ENCODE measurements around the gene AP1G2.
"Not testable (repeated sequence)": the region's sequence is repeated elsewhere in the genome, so short reads cannot be mapped to it uniquely, and the experiment has no call there.

AP1G2 gene

DNA sequence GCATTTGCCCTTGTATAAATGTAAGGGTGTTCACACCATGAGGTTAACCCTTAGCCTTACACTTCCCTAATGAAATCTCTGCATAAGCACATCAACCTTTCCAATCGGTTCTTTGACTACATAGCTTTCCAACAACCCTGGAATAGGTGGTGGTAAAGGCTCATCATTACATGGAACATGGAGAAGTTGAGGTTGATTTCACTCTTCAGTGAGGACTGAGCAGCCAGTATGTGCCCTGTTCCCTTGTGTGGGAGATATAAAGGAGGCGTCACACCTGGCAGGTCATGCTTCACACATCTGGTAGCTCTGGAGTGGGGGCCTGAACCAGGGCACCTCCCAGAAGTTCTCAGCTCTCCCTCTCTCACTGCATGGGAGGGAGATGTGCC lies 32.7 kb upstream of the AP1G2 start:
- DNase-seq, result no peak

DNA sequence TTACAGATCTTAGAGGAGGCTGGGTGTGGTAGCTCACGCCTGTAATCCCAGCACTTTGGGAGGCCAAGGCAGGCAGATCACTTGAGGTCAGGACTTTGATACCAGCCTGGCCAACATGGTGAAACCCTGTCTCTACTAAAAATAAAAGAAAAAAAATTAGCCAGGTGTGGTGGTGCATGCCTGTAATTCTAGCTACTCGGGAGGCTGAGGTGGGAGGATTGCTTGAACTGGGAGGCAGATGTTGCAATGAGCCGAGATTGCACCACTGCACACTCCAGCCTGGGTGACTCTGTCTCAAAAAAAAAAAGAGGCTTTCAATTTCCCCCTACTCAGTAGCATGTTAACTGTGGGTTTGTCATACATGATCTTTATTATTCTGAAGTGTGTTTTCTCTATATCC lies 26.6 kb upstream of the AP1G2 start:
- DNase-seq, result not testable (repeated sequence)

DNA sequence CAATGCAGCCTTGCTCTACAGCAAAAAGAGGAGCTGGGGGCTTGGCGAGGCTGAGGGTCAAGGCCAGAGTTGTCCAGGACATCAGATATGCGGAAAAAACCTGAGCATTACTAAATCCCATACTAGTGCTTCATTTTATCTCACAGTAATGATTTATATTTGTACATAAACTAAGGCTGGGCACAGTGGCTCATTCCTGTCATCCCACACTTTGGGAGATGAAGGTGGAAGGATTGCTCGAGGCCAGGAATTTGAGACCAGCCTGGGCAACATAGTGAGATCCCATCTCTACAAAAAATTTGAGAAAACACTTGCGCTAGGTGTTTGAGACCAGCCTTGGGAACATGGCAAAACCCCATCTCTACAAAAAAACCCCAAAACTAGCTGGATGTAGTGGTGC lies 22.6 kb upstream of the AP1G2 start:
- DNase-seq, result no peak

DNA sequence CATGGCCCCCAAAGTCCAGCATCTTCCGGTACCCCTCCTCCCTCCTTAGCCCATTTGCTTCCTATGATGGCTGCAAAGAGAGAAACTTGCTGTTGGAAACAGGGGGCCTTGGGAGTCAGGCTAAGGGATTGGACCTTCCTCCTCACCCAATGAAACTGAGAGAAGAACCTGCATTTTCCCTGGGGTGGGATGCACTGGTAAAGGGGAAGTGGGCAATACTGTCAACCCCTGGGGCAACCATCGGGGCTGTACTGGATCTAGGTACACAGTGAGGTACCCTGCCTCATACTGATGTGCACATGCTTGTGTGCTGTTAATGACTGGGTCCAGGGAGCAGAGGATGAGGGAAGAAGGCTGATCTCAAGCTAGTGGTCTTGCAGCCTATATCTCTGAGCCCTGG lies 22.0 kb upstream of the AP1G2 start:
- no peak for DNase-seq

DNA sequence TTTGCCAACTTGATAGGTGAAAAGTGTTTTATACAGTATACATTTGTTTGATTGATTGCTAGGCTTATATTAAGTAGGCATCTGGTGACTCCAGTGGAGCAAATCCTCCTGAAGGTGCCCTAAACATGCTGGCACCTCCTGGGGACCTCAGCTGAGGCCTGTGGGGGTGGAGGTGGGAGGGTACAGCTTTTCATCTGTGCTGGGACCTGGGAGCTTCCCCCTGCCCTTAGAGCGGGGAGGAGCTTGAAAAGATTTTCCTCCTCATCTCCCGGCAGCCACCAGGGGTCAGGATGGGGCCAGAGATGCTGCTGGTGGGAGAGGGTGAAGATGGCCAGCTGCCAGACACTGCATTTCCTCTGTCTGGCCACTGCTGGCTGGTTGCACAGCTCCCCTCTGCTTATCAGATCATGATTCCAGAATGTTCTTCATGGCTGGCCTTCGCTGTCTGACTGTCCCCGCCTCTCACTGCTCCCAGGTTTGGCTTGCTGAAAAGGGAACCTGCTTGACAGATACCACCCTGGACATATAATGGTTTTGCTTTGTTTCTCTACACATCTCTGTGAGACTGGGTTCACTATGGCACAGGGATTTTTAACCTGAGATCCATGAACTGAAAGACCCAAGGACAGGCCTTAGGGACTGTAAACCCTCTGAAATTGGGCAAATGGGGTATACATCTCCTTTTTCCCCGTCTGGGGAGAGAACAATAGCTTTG lies 21.4 kb upstream of the AP1G2 start:
- peak; percentile 77 for DNase-seq

DNA sequence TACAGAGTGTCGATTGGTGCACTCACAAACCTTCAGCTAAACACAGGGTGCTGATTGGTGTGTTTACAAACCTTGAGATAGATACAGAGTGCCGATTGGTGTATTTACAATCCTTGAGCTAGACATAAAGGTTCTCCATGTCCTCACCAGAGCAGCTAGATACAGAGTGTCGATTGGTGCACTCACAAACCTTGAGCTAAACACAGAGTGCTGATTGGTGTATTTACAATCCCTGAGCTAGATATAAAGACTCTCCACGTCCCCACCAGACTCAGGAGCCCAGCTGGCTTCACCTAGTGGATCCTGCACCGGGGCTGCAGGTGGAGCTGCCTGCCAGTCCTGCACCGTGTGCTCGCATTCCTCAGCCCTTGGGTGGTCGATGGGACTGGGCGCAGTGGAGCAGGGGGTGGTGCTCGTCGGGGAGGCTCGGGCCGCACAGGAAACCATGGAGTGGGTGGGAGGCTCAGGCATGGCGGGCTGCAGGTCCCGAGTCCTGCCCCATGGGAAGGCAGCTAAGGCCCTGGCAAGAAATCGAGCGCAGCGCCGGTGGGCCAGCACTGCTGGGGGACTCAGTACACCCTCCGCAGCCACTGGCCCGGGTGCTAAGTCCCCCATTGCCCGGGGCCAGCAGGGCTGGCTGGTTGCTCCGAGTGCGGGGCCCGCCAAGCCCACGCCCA lies 17.1 kb upstream of the AP1G2 start:
- DNase-seq, result not testable (repeated sequence)

DNA sequence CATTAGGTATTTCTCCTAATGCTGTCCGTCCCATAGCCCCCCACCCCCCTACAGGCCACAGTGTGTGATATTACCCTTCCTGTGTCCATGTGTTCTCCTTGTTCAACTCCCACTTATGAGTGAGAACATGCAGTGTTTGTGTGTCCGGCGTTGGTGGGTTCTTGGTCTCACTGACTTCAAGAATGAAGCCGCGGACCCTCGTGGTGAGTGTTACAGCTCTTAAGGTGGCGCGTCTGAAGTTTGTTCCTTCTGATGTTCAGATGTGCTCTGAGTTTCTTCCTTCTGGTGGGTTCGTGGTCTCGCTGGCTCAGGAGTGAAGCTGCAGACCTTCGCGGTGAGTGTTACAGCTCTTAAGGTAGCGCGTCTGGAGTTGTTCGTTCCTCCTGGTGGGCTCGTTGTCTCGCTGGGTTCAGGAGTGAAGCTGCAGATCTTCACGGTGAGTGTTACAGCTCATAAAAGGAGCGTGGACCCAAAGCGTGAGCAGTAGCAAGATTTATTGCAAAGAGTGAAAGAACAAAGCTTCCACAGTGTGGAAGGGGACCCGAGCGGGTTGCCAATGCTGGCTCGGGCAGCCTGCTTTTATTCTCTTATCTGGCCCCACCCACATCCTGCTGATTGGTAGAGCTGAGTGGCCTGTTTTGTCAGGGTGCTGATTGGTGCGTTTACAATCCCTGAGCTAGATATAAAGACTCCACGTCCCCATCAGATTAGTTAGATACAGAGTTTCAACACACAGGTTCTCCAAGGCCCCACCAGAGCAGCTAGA lies 16.4 kb upstream of the AP1G2 start:
- not testable (repeated sequence) for DNase-seq

DNA sequence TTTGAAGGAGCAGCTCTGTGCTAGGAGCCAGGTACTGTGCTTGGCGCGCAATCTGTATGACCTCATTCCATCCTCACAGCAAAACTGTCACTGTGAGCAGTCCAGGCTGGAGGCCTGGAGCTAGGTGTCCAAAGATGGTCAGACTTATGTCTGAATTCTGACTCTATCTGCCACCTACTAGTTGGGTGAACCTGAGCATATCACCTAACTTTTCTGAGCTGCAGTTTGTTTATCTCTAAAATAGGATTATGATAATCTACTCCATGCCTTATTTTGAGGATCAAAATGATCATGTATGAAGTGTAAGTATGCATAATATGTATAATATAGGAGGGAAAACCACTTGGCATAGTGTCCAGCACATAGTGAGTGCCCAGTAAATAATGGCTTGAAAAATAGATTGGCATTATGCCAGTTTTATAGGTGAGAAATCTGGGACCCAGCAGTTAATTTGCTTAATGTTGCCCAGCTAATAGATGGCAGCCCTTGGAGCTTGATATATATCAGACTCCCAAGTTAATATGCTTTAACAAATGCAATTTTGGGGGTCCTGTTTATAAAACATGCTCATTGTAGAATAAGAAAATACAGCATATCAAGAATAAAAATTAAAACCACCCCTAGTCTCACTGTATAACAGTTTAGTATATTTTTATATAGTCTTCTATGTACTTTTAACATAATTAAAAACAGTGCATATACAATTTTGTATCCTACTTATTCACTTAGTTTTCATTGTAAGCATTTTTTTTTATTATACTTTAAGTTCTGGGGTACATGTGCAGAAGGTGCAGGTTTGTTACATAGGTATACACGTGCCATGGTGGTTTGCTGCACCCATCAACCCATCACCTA lies 15.5 kb upstream of the AP1G2 start:
- DNase-seq, result no peak

DNA sequence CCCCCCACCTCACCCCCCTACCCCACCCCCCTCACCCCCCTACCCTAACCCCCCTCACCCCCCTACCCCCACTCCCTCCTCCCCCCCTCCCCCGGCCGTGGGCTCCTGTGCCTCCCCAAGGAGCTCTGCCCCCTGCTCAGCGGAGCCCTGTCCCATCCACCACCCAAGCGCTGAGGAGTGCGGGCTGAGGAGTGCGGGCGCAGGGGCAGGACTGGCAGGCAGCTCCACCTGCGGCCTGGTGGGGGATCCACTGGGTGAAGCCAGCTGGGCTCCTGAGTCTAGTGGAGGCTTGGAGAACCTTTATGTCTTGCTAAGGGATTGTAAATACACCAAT lies 13.3 kb upstream of the AP1G2 start:
- no peak for DNase-seq

DNA sequence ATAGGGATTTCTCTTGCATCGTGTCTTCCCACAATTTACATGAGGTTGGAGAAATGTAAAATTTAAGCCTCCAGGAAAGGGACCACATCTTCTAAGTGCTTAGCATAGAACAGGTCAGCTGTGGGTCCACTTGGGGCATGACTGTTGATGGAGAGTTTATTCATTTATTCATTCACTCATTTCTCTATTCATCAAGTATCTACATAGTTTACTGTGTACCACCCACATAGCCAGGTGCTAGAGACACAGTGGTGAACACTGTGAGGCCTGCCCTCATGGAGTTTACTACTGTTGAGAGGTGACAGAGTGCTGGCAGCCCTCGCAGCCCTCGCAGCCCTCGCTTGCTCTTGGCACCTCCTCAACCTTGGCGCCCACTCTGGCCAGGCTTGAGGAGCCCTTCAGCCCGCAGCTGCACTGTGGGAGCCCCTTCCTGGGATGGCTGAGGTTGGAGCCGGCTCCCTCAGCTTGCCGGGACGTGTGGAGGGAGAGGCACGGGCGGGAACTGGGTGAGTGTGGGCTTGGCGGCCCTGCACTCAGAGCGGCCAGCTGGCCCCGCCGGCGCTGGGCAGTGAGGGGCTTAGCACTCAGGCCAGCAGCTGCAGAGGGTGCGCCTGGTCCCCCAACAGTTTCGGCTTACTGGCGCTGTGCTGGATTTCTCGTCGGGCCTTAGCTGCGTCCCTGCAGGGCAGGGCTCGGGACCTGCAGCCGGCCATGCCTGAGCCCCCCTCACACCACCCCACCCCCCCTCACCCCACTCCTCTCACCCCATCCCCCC lies 12.7 kb upstream of the AP1G2 start:
- DNase-seq, result no peak

DNA sequence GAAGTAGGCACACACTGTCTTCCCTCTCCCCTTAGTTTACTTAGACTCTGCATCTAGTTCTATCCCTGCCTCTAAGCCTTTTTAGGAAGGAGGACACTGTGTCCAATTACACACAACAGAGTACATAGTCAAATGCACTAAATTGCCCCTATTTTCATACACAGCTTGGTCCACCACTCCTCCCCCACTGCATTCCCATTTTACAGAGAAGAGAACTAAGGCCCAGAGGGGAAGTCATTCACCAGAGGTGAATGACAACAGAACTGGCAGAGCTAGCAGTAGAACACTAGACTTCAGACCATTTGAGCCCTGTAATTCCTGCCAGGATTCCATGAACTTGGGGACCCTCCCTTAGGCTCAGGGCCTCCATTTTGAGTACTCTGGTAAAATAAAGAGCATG lies 12.1 kb upstream of the AP1G2 start:
- no peak for DNase-seq

DNA sequence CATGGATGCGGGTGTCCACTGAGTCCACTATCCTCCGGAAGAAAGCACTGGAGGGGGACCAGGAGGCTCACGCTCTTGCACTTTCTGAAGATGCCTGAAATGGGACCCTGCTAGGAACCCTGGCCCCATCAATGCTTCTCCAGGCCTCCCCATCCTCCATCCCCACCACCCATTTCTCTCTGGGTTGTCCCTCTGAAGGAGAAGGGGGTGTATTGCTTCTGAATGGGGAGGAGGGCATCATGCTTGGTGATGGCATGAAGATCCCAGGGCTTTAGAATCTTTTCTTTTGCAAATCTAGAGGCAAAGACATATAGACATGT lies 11.7 kb upstream of the AP1G2 start:
- no peak for DNase-seq

DNA sequence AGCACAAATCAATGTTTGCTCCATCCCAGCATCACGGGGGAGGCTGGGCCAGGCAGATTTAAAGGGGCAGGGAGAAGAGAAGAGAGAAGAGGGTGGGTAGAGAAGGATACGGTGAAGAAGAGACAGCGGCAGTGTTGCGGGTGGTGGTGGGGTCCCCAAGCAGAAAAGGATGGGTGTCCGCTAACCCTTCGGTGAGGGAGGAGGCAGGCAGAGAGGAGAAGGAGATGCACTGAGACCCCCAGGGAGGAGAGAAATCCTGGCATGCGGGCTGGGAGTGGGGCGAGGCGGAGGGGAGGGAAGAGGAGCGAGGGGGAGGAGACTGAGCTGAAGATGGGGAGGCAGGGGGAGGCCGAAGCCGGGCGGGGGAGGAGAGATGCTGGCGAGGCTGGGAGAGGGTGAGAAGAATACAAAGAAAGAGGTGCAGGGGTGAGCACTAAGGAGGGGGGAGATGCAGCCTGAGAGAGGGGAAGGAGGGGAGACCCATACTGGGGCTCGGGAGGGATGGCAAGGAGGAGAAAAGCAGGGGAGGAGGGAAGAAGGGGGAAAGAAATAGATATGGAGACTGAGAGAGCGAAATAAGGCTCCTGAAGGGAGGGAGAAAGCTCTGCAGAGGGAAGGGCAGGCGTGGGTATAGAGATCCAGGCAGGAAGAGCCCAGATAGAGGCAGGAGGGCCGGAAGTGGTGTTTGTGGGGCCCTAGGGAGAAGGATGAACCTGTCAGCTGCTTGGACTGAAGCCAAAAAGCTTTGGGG lies 11.1 kb upstream of the AP1G2 start, which contains the start of gene JPH4:
JPH4 (minus strand) TSS at position 231 of the 751 bp plus-strand sequence. CDS start 1,337 bp downstream, outside the sequence.
- no peak for DNase-seq

DNA sequence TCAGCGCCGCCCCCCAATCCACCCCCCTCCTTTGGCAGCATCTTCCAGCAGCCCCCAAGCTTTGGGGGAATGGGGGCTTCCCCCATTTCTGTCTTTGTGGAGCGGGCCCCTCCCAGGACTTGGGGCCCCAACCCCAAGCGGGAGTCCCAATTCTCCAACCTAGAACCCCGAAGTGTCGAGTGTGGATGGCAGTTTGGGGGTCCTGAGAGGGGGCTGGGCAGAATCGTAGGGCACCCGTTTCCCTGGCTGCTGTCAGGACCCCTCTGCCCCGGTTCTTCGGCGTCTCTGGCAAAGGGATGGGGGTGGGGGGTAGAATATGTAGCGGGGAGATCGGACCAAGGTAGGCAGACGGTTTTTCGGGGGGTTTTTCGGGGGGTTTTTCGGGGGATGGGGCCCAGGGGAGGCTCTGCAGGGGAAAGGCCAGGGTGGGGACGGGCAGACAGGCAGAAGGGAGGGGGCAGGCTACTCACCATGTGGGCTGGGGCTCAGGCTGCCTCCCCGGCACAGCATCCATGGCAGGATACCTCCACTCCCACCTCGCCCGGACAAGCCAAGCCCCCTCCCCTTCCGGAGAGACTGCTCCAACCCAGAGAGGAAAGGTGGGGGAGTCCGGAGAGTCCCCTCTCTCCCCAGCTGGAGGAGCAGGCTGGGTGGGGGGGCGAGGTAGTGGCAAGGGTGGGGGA lies 10.3 kb upstream of the AP1G2 start:
- no peak for DNase-seq

DNA sequence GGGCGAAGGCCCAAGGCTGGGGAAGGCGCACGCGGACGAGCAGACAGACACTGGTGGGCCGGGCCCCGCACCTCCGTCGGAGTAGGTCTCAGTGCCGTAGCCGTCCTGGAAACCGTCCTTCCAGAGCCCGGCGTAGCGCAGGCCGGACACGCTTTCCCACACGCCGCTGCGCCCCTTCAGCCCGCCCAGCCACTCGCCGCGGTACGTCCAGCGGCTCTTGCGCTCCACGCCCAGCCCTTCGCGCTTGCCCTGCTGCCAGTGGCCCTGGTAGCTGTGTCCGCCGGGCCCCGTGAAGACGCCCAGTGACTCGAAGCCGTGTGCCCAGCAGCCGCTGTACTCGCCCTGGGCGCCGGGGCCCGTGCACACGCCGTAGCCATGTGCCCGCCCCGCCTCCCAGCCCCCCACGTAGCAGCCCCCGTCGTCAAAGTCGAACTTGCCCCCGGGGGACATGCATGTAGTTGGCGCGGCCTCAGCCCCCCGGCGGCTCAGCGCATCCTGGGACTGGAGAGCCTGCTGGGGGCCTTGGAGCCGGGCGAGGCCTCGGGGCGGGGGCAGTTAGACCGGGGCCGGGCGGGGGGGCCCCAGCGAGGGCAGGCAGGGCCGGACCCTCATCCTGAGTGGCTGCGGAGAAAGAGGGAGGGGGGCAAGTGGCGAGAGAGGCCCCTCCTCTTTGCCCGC lies 9.6 kb upstream of the AP1G2 start:
- no peak for DNase-seq

DNA sequence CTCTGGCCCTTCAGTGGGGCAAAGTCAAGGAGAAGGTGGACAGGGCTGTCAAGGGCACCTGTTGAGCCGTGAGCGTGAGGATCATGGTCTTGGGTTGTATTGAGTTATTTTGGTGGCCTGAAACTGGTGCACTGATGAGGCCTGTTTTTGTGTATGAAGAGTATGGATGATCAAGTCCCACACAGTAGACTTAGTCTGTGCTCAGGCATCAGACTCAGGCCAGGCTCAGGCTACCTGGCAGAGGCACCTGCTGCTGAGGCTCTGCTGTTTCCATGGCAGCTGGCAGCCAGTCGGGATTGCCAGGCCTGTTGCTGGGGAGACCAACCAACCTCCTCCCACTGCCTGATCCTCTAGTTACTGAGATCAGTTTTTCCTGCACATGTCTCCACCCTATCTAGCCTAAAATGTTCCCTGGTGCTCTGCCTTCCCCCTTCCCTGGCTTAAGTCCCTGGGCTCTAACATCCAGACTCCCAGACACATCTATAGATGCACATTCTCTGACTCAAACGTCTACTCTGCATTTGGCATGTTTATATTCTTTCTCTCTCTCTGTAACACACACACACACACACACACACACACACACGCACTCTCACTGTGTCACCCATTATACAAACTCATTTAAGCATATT lies 5.9 kb upstream of the AP1G2 start:
- DNase-seq, result no peak

DNA sequence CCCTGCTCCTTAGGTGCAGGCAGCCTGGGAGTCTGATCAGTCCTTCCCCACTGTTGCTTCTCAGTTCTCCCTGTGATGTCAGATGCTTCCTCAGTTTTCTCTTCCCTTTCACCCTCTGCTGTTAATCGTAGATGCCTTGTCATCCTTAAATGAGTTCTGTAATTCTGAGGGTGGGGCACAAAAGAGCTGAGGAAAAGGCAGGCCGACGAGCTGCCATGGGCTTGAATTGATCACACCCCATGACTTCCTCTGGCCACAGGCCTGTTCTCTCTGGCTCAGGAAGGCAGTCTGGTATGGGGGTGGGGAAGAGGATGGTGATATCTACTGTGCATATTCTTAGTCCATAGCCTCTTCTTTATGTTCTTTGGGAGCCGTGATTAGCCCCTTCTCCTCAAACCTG lies 5.2 kb upstream of the AP1G2 start:
- no peak for DNase-seq

DNA sequence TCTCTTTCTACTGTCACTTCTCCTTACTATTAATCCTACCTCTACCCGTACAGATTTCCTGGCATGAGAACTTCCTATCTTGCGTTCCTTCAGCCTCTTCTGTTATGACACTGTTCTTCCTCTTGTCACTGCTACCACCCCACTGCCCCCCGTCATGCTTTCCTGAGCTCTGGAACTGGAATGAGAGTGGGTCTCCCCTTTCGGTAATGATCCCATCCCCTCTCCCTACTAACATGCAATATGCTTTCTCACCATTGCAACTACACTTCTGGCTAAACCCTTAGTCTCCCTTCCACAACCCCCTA lies 4.9 kb upstream of the AP1G2 start:
- no peak for DNase-seq

DNA sequence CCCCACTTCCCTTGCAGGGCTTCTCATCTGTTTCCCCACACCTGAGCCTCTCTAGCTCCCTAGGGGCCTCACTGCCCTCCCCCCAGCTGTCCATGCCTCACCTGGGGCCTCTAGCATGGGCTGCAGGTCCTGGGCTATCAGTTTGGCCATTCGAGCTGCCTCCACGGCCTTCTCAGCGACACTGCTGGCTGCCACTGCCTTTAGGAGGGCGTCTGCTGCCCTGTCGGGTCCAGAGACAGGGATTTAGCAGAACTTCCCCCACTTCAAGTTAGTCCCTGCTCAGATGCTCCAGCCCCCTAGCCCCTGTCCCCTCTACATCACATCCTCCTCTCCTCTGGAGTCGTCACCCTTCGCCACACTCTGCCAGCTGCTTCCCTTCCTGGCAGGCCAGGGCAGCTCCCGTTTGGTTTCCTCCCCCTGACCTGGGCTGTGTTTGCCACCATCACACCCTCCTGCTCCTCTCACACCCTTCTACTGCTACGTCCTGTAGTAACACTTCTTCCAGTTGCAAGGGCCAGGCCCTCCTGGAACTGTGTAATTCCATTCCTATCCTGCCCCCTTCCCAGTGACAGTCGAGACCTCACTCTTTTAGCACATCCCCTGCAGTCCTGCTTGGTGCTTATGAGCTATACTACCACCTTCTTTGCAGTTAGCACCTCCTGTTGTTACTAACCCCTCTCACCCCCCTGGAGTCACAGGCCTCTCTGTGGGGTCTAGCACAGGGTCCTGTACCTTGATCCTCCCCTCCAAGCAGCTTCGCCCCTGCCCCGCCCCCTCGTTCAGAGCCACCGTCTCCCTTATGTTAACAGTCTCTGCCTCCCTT lies 4.3 kb upstream of the AP1G2 start:
- no peak for DNase-seq

Measured in activated CD4-positive, alpha-beta T cell treated with anti-CD3 and anti-CD28 coated beads, Interleukin-2, amount 50 U/mL, for 16 hours (primary cell).